GM19455 (cell line): ENCODE data around the gene MTA1.

Experiments used
- ATAC-seq: cut with Tn5 transposase; IDR thresholded peaks from one replicate; pipeline ENCODE4 v1.9.1; 2021; ENCODE audit not compliant: unreplicated experiment

The MTA1 gene

GRCh38 chr14:105485739-105486162 is 66.1 kb downstream of the MTA1 start:
- no peak for ATAC-seq

GRCh38 chr14:105486163-105486973 is 66.7 kb downstream of the MTA1 start, which contains the start of gene CRIP1:
Gene CRIP1, plus strand, starts transcription at chr14:105486886. Its CDS starts 374 bp downstream, at chr14:105487260.
- ATAC-seq = no peak

GRCh38 chr14:105486974-105487448 is 67.4 kb downstream of the MTA1 start:
- no peak for ATAC-seq

GRCh38 chr14:105487449-105487985 is 67.9 kb downstream of the MTA1 start:
- ATAC-seq = no peak

GRCh38 chr14:105487986-105488777 is 68.6 kb downstream of the MTA1 start:
- ATAC-seq = no peak

GRCh38 chr14:105488781-105489541 is 69.3 kb downstream of the MTA1 start:
- no peak for ATAC-seq

GRCh38 chr14:105489542-105490266 is 70.1 kb downstream of the MTA1 start:
- no peak for ATAC-seq

- peak; percentile 0 for ATAC-seq
These were observed 70.6 kb downstream of the MTA1 start for GRCh38 chr14:105490267-105490571.

- peak; percentile 63 for ATAC-seq
These were observed 71.1 kb downstream of the MTA1 start, which contains the start of gene TEDC1 for GRCh38 chr14:105490572-105491365. Gene TEDC1, plus strand, starts transcription at chr14:105491246. Its CDS starts 130 bp downstream, at chr14:105491376.

- ATAC-seq = no peak
These were observed 71.8 kb downstream of the MTA1 start for GRCh38 chr14:105491366-105491973.

- no peak for ATAC-seq
These were observed 72.7 kb downstream of the MTA1 start for GRCh38 chr14:105492031-105492970.

- no peak for ATAC-seq
These were observed 73.6 kb downstream of the MTA1 start for GRCh38 chr14:105492971-105493871.

GRCh38 chr14:105493921-105494605 is 74.4 kb downstream of the MTA1 start:
- ATAC-seq = no peak

GRCh38 chr14:105494606-105494929 is 74.9 kb downstream of the MTA1 start:
- no peak for ATAC-seq

GRCh38 chr14:105495101-105495989 is 75.7 kb downstream of the MTA1 start:
- no peak for ATAC-seq
